ENCODE data around the gene DHRS1. TPM values are rescaled to one million over a fixed set of nuclear protein-coding genes. Genes with fewer than 3 reads are reported as not detected.

Gene DHRS1
- total RNA-seq, 1 donor from 2014 or later, result 12.7 TPM

DNA sequence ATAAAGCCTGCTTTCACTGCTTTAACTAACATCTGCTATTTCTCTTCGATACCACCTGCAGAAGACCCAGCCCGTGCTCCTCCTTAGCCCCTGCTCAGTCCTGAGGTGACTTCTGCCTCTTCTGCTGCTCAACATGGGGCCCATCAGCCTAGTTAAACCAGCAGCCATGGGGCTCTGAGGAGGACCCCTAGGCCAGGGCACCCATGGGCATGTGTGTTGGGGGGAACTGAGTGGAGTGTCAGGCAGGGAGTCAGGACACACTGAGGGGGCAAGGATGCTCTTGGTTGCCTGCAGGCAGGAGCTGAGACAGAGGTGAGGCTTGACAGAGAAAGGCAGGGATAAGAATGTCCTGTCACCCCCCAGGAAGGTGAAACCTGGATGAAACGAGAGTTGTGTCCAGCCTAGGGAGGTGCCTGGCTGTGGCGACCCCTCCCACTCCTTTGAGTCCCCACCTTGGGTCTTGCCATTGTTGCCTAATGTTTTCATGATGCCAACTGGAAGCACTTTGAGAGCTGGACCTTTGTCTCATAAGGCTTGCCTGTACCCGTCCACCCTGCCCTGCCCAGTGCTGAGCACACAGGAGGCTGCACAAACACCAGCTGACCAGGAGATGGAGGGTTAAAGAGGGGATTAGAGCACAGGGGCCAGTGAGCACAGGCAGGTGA is 15.7 kb downstream of the DHRS1 start:
- DNase-seq (ENCODE audit: low read depth, low spot score), result no peak

GRCh38 chr14:24282736-24283135 is 16.8 kb downstream of the DHRS1 start:
- DNase-seq (ENCODE audit: low read depth, low spot score), result no peak

GRCh38 chr14:24281636-24282035 is 17.9 kb downstream of the DHRS1 start:
- DNase-seq (ENCODE audit: low read depth, low spot score), result no peak

DNA sequence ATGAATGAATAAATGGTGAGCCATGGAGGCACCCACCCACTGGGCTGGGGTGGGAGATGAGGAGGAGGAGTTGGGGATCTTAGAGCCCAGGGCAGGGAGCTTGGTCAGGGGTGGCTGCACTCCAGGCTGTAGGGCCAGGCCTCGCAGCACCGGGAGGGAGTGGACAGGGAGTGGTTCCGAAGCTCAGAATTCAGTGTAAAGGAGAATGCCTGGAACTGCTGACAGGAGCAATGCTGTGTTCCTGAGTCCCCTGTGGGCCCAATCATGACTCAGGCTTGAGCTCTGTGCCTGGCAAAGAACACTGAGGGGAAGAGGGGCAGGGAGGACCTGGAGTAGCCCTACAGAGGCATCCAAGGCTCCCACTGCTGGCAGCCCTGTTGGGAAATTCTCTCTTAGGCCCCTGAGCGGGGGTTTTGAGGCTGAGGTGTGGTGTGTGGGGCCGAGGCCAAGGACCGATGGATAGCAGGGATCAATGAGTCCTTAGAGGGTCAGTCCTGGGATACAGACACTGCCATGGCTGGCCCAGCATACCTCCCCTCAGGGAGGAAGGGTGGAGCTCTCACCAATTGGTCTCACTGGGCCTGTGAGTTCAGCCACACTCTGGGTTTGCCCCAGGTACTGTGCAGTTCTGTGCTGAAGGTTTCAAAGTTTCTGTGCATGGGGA is 18.7 kb downstream of the DHRS1 start:
- no peak for DNase-seq (ENCODE audit: low read depth, low spot score)

GRCh38 chr14:24279301-24280186 is 20.0 kb downstream of the DHRS1 start:
- DNase-seq (ENCODE audit: low read depth, low spot score), result no peak

DNA sequence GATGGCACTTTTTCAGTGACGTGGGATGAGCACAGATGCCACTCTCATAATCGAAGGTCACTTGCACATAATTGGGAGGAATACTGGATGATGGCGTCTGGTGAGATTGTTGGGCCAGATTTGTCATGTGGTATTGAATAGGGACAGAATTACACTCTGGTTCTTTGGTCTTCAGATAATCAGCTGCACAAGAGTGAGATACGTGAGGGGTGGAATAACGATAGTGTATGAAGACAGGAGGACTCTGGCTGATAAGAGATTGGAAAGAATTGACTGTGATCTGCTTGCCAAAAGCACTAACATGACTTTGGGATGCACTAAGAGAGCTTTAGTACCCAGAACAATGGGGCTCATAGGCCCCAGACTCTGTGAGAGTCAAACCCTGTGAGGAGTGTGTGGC is 21.2 kb downstream of the DHRS1 start:
- no peak for DNase-seq (ENCODE audit: low read depth, low spot score)

- DNase-seq (ENCODE audit: low read depth, low spot score), result no peak
Measured at GRCh38 chr14:24277606-24278321, 21.8 kb downstream of the DHRS1 start.

- DNase-seq (ENCODE audit: low read depth, low spot score), result no peak
Measured at GRCh38 chr14:24277071-24277470, 22.5 kb downstream of the DHRS1 start.

DNA sequence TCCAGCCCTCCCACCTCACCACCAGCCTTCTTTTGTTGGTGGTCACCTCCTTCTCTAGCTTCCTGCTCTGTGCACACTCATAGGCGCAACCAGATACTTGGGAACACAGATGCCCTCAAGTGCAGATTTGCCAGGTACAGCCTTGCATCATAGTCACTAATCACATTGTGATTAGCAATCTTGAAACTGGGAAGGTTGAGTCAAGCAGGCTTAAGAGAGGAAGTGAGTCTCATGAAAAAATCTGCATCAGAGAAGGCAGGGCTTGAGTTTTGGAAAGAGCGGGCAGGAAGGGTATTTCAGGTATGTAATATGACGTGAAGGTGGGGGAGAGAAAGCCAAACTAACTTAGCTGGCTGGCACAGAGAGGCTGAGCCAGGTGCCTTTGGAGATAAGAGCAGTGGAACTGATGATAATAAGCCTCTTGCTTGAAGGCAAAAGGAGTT is 25.5 kb downstream of the DHRS1 start:
- DNase-seq (ENCODE audit: low read depth, low spot score), result no peak

GRCh38 chr14:24273422-24273998 is 26.1 kb downstream of the DHRS1 start:
- DNase-seq (ENCODE audit: low read depth, low spot score), result no peak

DNA sequence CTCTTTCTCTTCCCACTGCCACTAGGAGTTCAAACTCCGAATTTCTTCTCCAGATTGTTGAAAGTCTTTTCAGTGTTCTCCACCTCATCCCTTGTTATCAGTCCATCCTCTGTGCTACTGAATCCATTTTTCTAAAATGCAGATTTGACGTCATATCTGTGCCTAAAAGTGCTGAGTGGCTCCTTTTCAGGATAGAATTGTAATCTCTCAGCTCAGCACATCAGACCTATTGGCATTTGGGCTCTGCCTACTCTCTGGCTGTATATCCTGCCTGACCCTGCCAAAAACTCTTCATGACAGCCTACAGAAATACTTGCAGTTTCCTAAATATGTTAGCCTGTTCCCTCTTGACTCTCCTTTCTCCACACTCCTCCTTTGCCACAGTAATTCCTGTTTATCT is 27.1 kb downstream of the DHRS1 start:
- no peak for DNase-seq (ENCODE audit: low read depth, low spot score)

DNA sequence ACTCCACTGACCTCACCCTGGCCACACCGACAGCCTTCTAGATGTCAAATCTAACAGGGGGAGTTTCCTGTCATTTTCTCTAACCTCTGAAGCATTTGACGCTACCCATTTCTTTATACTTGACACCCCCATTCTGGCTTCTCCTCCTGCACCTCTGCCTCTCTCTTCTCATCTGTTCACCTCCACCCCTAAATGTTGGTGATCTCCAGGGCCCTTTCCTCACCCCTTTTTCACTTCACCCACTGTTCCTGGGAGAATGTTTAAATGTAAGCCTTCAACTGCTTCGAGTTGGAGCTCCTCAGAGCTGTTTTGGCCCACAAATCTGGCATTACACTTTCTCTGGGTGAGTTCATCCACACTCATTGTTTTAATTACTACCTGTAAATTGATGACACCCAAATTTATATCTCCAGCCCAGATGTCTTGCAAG is 27.7 kb downstream of the DHRS1 start:
- DNase-seq (ENCODE audit: low read depth, low spot score), result no peak

- peak; percentile 56 for DNase-seq (ENCODE audit: low read depth, low spot score)
Measured at GRCh38 chr14:24271134-24271833, 28.3 kb downstream of the DHRS1 start, which contains the start of gene RABGGTA. Gene RABGGTA (minus strand): TSS chr14:24271597. CDS start chr14:24271115, 482 bp downstream.

GRCh38 chr14:24270537-24271133 is 28.9 kb downstream of the DHRS1 start:
- DNase-seq (ENCODE audit: low read depth, low spot score), result no peak

DNA sequence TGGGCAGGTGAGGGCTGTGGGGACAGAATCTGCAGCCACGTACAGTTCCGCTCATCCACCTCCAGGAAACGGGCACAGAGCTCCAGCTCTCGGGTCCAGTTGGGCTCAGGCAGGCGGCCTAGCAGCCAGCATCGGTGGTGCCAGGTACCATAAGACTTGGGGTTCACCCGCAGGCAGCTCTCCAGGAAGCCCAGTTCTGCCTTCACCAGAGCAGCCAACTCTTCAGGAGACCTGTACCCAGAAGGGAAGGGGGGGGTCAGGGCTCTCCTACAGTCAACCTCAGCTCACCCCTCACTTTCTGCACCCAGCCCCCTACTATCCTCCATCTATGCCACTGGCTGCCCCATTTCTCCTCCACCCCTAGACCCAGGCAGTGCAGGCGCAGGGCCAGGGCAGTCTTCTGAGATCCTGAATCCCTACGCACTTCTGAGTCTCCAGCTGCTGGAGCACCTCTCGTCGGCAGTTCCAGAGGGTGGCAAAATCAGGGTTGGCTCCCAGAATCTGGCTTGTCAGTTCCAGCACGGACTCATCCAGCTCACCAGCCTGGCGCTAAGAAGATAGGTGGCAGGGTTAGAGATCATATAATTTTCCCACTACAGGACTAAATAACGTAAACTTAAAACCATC is 29.6 kb downstream of the DHRS1 start:
- DNase-seq (ENCODE audit: low read depth, low spot score), result no peak

DNA sequence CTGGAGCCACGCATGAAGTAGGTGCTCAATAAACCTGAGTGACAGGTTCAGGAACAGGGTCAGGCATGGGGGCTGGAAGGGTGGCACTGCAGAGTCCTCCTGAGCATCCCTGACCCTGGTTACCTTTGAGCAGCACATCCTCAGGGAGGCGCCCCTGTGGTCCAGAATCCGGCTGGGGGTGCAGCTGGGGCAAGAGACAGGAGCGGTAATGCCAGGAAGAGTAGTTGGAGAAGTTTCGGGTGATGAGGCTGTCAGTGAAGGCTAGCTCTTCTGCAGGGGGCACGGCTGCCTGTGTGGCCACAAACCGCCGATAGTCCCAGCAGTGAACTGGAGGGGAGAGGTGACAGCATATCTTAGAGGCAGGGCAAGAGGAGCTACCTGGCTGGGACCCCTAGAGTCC is 30.2 kb downstream of the DHRS1 start:
- DNase-seq (ENCODE audit: low read depth, low spot score), result no peak

- DNase-seq (ENCODE audit: low read depth, low spot score), result no peak
Measured at GRCh38 chr14:24268225-24268624, 31.4 kb downstream of the DHRS1 start.

DNA sequence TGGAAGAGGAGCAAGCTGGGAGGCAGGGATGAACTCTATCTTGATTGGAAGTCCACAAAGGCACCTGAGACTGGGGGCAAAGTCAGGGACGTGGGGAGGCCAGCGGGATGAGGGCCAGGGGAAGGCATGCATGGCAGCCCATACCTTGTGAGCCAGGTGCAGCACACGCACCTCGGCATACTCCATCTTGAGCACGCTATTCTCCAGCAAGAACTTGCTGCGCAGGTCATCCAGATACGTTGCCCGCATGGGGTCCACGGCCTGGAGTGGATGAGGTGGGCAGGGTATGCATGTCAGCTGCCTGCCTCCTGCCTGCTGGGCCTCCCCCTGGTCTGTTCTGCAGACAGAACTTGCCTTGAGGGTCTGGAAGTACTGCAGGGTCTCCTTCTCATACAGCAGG is 32.1 kb downstream of the DHRS1 start:
- no peak for DNase-seq (ENCODE audit: low read depth, low spot score)
